GM19043 (cell line): ENCODE results near the gene OR5A1.
A peak's percentile ranks its signal among the peaks of the same experiment; 100 is the strongest.
"Not testable (repeated sequence)": the region's sequence is repeated elsewhere in the genome, so short reads cannot be mapped to it uniquely, and the experiment has no call there.

Experiments used
- ATAC-seq: cut with Tn5 transposase; IDR thresholded peaks from one replicate; pipeline ENCODE4 v1.9.1; 2021; ENCODE audit warnings: low read depth; ENCODE audit not compliant: unreplicated experiment

Gene OR5A1

DNA sequence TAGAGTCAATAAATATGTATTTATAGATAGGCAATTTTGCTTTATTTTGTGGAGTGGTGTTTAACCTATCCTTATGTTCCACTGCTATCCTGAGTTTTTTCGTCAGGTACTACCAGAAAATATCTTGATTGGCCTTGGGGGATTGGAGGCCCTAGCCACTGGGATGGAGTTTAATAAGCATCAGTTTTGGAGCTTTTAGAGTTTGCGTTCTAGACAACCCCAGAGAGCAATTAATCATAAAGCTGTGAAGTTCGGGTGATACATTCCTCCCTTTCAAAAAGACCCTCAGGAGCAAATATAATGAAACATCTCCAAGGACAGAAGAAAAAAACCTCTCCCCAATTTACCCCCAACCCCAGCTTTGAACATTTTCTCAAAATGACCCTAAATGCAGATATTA is at the start of gene OR5A1:
Gene OR5A1 (plus strand): TSS at position 301 of the 400 bp plus-strand sequence. CDS start 6,700 bp downstream, outside the sequence.
- no peak for ATAC-seq

DNA sequence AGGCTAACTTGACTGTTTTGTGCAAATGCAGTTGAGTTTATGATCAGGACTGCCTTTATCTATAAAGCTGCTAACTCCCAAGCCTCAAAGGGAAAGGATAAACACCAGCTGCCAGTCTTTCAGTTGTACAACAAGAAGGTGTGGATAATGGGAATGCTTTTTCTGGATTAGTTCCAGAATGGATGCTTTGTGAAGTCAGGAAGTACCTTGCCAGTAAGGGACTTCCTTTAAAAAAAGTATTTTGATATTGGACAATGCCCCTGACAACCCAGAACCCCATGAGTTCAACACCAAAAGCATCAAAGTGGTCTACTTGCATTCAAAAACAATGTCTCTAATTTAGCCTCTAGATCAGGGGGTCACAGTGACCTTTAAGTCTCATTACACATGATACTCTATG is 42.1 kb upstream of the OR5A1 start:
- no peak for ATAC-seq

DNA sequence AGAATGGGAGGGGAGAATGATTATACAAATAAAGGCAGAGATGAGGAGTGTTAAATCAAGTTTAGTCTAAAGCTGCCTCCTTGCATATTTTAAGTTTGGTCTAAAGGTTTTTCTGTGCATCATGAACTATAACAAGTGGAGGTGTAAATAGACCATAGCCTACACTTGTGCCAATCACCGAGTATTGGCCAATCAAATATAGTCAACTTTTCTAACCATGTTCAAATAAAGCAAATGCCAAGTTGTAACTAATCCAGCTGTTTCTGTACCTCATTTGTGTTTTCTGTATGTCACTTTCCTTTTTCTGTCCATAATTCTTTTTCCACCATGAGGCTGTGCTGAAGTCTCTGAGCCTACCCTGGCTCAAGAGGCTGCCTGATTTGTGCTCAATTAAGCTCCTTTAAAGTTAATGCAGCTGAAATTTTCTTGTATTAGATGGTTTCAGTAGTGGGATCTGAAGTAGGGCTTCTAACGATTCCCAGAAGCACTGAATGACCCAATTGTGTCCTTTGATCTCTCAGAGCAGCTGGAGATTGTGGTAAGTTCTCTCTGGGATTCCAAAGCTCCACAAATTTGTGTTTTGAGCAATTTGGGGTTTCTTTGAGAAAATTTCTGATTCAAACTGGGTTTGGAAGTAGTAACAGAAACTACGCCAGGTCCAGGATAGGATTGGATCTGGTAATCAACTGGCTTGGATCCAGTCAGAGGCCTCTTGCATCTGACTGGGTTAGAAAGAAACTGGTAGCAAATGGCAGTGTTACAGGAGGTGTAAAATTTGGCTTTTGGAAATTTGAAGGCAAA is 35.6 kb upstream of the OR5A1 start:
- no peak for ATAC-seq

DNA sequence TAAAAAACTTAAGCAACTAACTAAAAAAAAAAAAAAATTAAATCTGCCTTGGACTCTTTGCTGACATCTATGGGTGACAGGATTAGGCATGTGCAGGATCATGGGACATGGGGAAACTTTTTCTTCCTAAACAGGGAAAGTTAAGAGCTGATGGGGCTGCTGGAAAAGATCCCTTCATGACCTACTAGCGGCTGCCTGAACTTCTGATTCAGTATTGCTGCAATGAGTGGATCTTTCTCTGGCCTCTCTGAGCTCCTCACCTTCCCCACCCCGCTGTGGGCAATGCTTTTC is 35.1 kb upstream of the OR5A1 start:
- ATAC-seq = no peak

- ATAC-seq = no peak
Measured at GRCh38 chr11:59403546-59403945, 32.7 kb upstream of the OR5A1 start.

- ATAC-seq = no peak
Measured at GRCh38 chr11:59413646-59414045, 22.6 kb upstream of the OR5A1 start.

GRCh38 chr11:59415111-59415510 is 21.2 kb upstream of the OR5A1 start:
- ATAC-seq = no peak

- no peak for ATAC-seq
Measured at GRCh38 chr11:59416613-59417012, 19.7 kb upstream of the OR5A1 start.

DNA sequence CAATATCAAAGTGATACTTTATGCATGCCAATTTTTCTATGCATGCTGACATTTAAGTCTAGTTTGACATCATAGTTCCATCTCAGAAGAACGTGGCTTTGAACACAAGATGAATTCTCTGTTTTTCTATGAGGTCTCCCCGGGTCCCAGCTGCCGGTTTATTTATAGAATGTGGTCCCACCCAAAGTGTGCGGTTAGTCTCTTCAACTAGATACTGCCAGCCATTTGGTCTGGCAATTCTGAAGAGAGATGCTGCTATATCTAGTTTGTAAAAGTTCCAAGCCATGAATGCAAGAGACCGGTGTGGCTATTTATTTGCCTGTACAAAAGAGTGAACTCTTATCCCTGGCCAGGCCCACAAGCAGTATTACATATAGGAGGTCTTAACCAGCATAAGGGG is 19.2 kb upstream of the OR5A1 start:
- ATAC-seq = no peak

DNA sequence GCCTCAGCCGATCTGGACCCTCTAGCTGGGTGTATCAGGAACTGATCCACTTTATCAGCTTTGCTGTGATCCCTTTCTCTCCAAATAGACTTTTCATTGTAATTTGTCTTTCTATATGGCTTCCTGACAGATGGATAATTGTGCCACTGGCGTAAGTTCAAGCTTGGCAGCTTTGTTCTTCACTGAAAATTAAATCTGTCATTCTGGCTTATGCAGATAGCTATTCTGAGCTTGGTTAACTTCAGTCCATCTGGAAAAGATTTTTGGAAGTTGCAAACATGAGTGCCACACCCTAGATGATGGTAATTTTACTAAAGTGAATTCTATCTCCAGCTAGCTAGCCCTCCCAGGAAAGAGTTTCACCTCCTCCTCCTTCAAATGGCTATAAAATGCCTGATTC is 18.1 kb upstream of the OR5A1 start:
- ATAC-seq = no peak

GRCh38 chr11:59423835-59424234 is 12.4 kb upstream of the OR5A1 start:
- no peak for ATAC-seq

- ATAC-seq = no peak
Measured at GRCh38 chr11:59425131-59425530, 11.1 kb upstream of the OR5A1 start.

- ATAC-seq = no peak
Measured at GRCh38 chr11:59426361-59427067, 9.8 kb upstream of the OR5A1 start, which contains the start of gene OR5A2. Gene OR5A2 (minus strand): TSS chr11:59426413. CDS start chr11:59422953, 3,460 bp downstream.

DNA sequence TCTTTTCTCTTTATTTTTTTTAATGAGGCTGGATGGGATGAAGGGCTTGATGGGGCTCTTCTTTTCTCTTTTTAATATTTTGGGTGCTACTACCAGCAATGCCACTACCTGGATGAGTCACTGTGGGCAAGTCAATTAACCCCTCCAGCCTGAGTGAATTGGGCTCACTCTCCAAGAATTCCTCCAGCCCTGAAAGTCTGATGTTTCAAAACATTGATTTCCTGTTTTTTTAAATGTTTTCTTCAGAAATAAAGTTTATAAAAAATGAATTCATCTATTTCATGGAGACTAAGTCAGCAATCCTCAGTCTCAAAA is 9.2 kb upstream of the OR5A1 start:
- ATAC-seq = no peak

- peak; percentile 89 for ATAC-seq
Measured at GRCh38 chr11:59429924-59430516, 6.2 kb upstream of the OR5A1 start.

GRCh38 chr11:59437770-59438169 is 1.5 kb downstream of the OR5A1 start:
- ATAC-seq = no peak

GRCh38 chr11:59445624-59446023 is 9.4 kb downstream of the OR5A1 start:
- not testable (repeated sequence) for ATAC-seq

DNA sequence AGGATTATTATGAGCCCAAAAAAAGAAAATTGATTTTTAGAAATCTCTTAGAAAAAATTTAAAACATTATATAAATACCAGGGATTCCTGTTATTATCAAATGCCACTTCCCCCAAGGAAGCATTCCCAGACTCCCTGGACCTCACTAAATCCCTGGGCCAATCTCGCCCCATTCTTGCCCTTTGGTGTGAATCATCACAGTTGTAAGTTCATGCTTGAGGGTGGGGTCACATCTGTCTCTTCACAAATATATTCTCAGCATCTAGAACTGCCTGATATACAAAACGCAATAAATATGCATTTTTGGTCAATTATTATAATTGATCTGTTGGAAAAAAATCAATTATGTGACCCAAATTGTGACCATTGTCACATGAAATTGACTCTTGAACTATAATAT is 12.2 kb downstream of the OR5A1 start:
- ATAC-seq = no peak

GRCh38 chr11:59456661-59457060 is 20.4 kb downstream of the OR5A1 start, which contains the start of gene OR4D6:
Gene OR4D6 (plus strand): TSS chr11:59456961. CDS start chr11:59456961, 0 bp downstream.
- ATAC-seq = no peak

DNA sequence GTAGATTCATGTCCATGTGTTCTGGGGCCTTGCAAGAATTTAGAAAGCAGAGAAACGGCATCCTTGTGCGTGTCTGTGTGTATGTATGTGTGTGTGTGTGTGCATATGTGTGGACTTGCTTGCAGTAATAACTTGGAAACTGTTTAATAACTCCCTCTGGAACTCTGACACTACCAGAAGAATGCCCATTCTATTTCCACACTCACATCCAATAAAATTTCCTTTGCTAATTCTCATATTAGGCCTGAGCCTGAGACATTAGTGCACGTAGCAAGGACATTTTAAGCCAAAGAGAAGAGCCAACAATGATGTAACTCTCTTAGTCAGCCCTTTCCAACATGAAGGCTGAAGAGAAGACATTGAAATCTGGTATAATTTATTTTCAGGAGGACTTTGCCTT is 23.6 kb downstream of the OR5A1 start:
- ATAC-seq = no peak

GRCh38 chr11:59463190-59463641 is 26.9 kb downstream of the OR5A1 start:
- no peak for ATAC-seq

GRCh38 chr11:59473015-59473414 is 36.7 kb downstream of the OR5A1 start, which contains the start of gene OR4D10:
Gene OR4D10 (plus strand): TSS chr11:59473315. CDS start chr11:59477430, 4,115 bp downstream.
- ATAC-seq = no peak
